B cell (primary cell): ENCODE results near the gene ATG4B. TPM values are rescaled to one million over a fixed set of nuclear protein-coding genes. Genes with fewer than 3 reads are reported as not detected.

Experiments used
- ATAC-seq: fragments of 200-7000 bp; cut with Tn5 transposase; one replicate; pipeline ENCODE4 v1.10.0; 2021; ENCODE audit warnings: low read depth, mild to moderate bottlenecking, moderate number of reproducible peaks, moderate library complexity
- CTCF ChIA-PET: fragments of 350-600 bp; sonication (Branson Sonifier 250); formaldehyde crosslinking; loops from one replicate; lab custom pipeline; 2021; ENCODE audit warnings: antibody characterized with exemption, inconsistent platforms; lab: Charles Lee
- POLR2A ChIA-PET: fragments of 350-600 bp; sonication (Branson Sonifier 250); formaldehyde crosslinking; loops from one replicate; lab custom pipeline; 2021; ENCODE audit warnings: antibody characterized with exemption; lab: Charles Lee
- DNase-seq: peaks from one replicate; pipeline ENCODE4 v3.0.0; 2013
- H2AFZ ChIP-seq: 2 replicates; pipeline ENCODE4 v1.6.1; 2012; ENCODE audit warnings: mild to moderate bottlenecking, low read depth, low read length; ENCODE audit not compliant: insufficient read depth, poor library complexity, severe bottlenecking
- H3K27ac ChIP-seq, 2 donors: 1 replicate in 1 of 2; 2 replicates in 1 of 2; pipeline ENCODE4 v1.5.1; 2012 to 2013; ENCODE audit warnings: low read length in 2 of 2, mild to moderate bottlenecking in 2 of 2, moderate library complexity in 1 of 2
- H3K27me3 ChIP-seq, 4 experiments: fragments of 200-600 bp in 1 of 4; sonication (generic) in 1 of 4; replicated peaks in 1 of 4; 1 replicate in 2 of 4; 2 replicates in 2 of 4; pipeline versions ENCODE4 v1.6.1 to v1.7.0; 2013 to 2016; ENCODE audit warnings: low read length in 3 of 4, mild to moderate bottlenecking in 2 of 4, mixed read lengths in 1 of 4, moderate library complexity in 1 of 4; ENCODE audit not compliant: insufficient read depth in 4 of 4, control insufficient read depth in 3 of 4; ENCODE audit errors: control extremely low read depth in 1 of 4
- H3K36me3 ChIP-seq, 2 experiments: replicated peaks in 1 of 2; 1 replicate in 1 of 2; 2 replicates in 1 of 2; pipeline versions ENCODE4 v1.6.1 to v1.7.1; 2013; ENCODE audit warnings: low read length in 1 of 2; ENCODE audit not compliant: insufficient read depth in 2 of 2, control insufficient read depth in 1 of 2; ENCODE audit errors: control extremely low read depth in 1 of 2, extremely low read depth in 1 of 2
- H3K4me1 ChIP-seq, 2 donors: fragments of 200-600 bp in 1 of 2; sonication (generic) in 1 of 2; 1 replicate in 1 of 2; 2 replicates in 1 of 2; pipeline versions ENCODE4 v1.5.1 to v1.6.1; 2013 to 2017; ENCODE audit warnings: low read length in 2 of 2; ENCODE audit not compliant: control insufficient read depth in 2 of 2, insufficient read depth in 2 of 2
- H3K4me2 ChIP-seq: replicated peaks from 2 replicates; pipeline ENCODE3; 2012; ENCODE audit warnings: mild to moderate bottlenecking, low read depth, low read length; ENCODE audit not compliant: poor library complexity, severe bottlenecking
- H3K4me3 ChIP-seq, 5 experiments: fragments of 200-600 bp in 1 of 5; sonication (generic) in 1 of 5; 1 replicate in 3 of 5; 2 replicates in 2 of 5; pipeline versions ENCODE4 v1.5.1 to v1.7.0; 2011 to 2016; ENCODE audit warnings: low read length in 4 of 5, mild to moderate bottlenecking in 4 of 5, low read depth in 2 of 5, control low read depth in 1 of 5, moderate library complexity in 1 of 5; ENCODE audit not compliant: insufficient read depth in 1 of 5; ENCODE audit errors: control extremely low read depth in 1 of 5, extremely low read depth in 1 of 5
- H3K79me2 ChIP-seq: fragments of 200-600 bp; sonication (generic); one replicate; pipeline ENCODE4 v1.6.0; 2016; ENCODE audit warnings: low read length; ENCODE audit not compliant: control insufficient read depth, insufficient read depth
- H3K9ac ChIP-seq: fragments of 200-600 bp; sonication (generic); 2 replicates; pipeline ENCODE4 v1.6.1; 2017; ENCODE audit warnings: mild to moderate bottlenecking, low read length, moderate library complexity
- H3K9me3 ChIP-seq, 3 donors: one replicate each; pipeline versions ENCODE4 v1.6.1 to v1.7.1; 2013; ENCODE audit warnings: low read length in 2 of 3; ENCODE audit not compliant: control insufficient read depth in 2 of 3, insufficient read depth in 1 of 3; ENCODE audit errors: control extremely low read depth in 1 of 3
- H4K20me1 ChIP-seq: 2 replicates; pipeline ENCODE4 v1.6.0; 2012; ENCODE audit warnings: mild to moderate bottlenecking, low read length; ENCODE audit not compliant: insufficient read depth, control insufficient read depth, poor library complexity, severe bottlenecking
- H3K27ac Mint-ChIP-seq: one replicate; pipeline ENCODE4 v1.8.0; 2021; ENCODE audit warnings: mixed read lengths
- H3K27me3 Mint-ChIP-seq: one replicate; pipeline ENCODE4 v1.8.0; 2021; ENCODE audit warnings: mixed read lengths
- H3K4me1 Mint-ChIP-seq: one replicate; pipeline ENCODE4 v1.8.0; 2021; ENCODE audit warnings: mixed read lengths
- H3K4me3 Mint-ChIP-seq: one replicate; pipeline ENCODE4 v1.8.0; 2021; ENCODE audit warnings: mixed read lengths
- H3K9me3 Mint-ChIP-seq: one replicate; pipeline ENCODE4 v1.8.0; 2022; ENCODE audit warnings: mixed read lengths; ENCODE audit not compliant: insufficient read depth
- EZH2 ChIP-seq: IDR thresholded peaks from 2 replicates; pipeline ENCODE4 v1.6.1; 2012; ENCODE audit warnings: borderline replicate concordance, low read depth, mild to moderate bottlenecking, moderate library complexity, low read length; ENCODE audit not compliant: insufficient read depth, poor library complexity, severe bottlenecking
- WGBS: methylation state at CpG from one replicate; pipeline ENCODE4 v1.1.5; 2013; ENCODE audit warnings: missing lambda C conversion rate; ENCODE audit not compliant: insufficient coverage; 5-methylcytosine and 5-hydroxymethylcytosine counted together
- intact Hi-C: fragments of 100-400 bp; cut with micrococcal nuclease; formaldehyde crosslinking; loops from one replicate; pipeline ENCODE4 v1.10.0; 2022
- polyA plus RNA-seq: library from polyadenylated mRNA; depleted of rRNA; stranded (reverse); fragments of >200 nt; gene quantifications from 2 replicates; pipeline ENCODE4 v1.2.3, GENCODE V29; 2012
- total RNA-seq, 2 donors: library from RNA; stranded (reverse); fragments of 120-200 nt in 1 of 2; gene quantifications; 1 replicate in 1 of 2; 2 replicates in 1 of 2; pipeline versions ENCODE4 v1.2.3 to v1.2.4, GENCODE V29; 2013 to 2022
- TF ChIP-seq, protein P1 (sequence below): fragments of 200-600 bp; IDR thresholded peaks from one replicate; pipeline ENCODE4 v1.8.0; 2022; ENCODE audit warnings: antibody characterized with exemption, mild to moderate bottlenecking

ATG4B gene
- total and polyA plus RNA-seq, 2 donors (not counting 1 experiment from before 2014, with no cell fraction given) = 130 TPM

DNA sequence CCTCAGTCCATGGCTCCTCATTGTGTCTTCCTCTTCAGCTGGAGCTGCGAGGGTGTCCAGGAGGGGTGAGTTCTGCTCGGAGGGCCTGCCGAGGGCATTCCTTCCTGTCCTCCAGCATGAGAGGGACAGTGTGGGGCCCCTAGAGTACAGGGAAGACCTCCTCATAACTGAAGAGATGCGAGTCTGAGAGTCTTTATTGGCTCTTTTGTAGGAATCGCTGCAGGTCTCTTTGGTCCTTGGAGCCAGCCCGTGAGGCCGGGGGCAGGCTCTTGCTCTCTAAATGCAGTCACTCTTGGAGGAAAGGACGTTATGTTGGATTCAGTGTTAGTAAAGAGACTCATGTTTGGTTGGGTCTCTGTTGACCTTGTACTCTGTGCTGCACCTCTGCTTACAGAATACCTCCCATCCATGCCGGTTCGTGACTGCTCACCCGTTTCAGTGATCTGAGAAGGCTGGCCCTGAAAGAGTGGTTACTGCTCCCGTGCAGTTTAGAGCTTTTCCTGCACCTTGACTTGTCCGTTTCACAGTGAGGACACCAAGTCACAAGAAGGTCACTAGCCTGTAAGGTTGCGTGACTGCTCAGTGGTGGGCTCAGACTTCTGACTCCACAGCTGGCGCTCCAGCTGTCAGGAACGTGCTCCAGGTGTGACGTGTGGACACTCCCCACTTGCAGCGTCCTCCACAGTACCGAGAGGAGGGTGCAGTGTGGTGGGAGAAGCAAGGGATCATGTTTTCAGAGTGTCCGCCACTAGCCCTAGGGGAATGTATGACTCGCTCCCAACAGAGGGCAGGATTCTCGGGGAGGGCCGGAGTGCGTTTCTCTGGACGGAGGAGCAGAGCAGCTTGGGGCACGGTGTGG, 7.8 kb downstream of the ATG4B start:
- H3K9ac ChIP-seq = no peak overlapping the region
- H2AFZ ChIP-seq = no peak overlapping the region
- H3K4me3 ChIP-seq = no peak overlapping the region
- 98% methylated on average over 24 of the region's 26 CpGs for WGBS
- POLR2A ChIA-PET = no interaction called here
- H4K20me1 ChIP-seq = peaks cover 87% of the 10 kb centered on the region
- no peak overlapping the region for H3K4me2 ChIP-seq
- CTCF ChIA-PET = interaction anchor here (0.6 to 1.8 kb wide), 3 partner anchors 11 to 233 kb away, joined by 3 to 5 read pairs (median 5); no protein-coding TSS in a partner anchor
- no peaks in the 10 kb centered on the region for H3K27me3 ChIP-seq
- DNase-seq (no peak), ATAC-seq (no peak)
- no peak overlapping the region for H3K27ac ChIP-seq
- H3K36me3 ChIP-seq = peaks cover 0 to 12% of the 10 kb centered on the region in 2 experiments
- Mint-ChIP-seq H3K4me1 (peaks cover 23% of the 10 kb centered on the region), H3K4me3 (no peak overlapping the region), H3K27me3 (no peaks in the 10 kb centered on the region), H3K27ac (no peak overlapping the region), H3K9me3 (no peaks in the 10 kb centered on the region)
- no peaks in the 10 kb centered on the region for H3K4me1 ChIP-seq
- TF ChIP-seq, protein P1, sequence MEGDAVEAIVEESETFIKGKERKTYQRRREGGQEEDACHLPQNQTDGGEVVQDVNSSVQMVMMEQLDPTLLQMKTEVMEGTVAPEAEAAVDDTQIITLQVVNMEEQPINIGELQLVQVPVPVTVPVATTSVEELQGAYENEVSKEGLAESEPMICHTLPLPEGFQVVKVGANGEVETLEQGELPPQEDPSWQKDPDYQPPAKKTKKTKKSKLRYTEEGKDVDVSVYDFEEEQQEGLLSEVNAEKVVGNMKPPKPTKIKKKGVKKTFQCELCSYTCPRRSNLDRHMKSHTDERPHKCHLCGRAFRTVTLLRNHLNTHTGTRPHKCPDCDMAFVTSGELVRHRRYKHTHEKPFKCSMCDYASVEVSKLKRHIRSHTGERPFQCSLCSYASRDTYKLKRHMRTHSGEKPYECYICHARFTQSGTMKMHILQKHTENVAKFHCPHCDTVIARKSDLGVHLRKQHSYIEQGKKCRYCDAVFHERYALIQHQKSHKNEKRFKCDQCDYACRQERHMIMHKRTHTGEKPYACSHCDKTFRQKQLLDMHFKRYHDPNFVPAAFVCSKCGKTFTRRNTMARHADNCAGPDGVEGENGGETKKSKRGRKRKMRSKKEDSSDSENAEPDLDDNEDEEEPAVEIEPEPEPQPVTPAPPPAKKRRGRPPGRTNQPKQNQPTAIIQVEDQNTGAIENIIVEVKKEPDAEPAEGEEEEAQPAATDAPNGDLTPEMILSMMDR = no peak
- no peak for TF ChIP-seq EZH2
- H3K9me3 ChIP-seq = no peaks in the 10 kb centered on the region
- peaks cover 90% of the 10 kb centered on the region for H3K79me2 ChIP-seq
- intact Hi-C loops = no loop called here
